Loucy (cell line): ENCODE results near the gene SELENOF.

Source experiments
- H2AFZ ChIP-seq: fragments of 200-600 bp; sonication (generic); 2 replicates; pipeline ENCODE4 v1.6.0; 2016; ENCODE audit warnings: antibody characterized with exemption, mild to moderate bottlenecking, low read length, moderate library complexity
- H3F3A ChIP-seq: fragments of 200-600 bp; 2 replicates; pipeline ENCODE4 v1.6.0; 2016; ENCODE audit warnings: antibody characterized with exemption, low read depth, mild to moderate bottlenecking
- H3K27me3 ChIP-seq: fragments of 200-600 bp; sonication (generic); 2 replicates; pipeline ENCODE4 v1.6.1; 2014; ENCODE audit warnings: low read length, mild to moderate bottlenecking; ENCODE audit not compliant: insufficient read depth, poor library complexity, severe bottlenecking
- H3K36me3 ChIP-seq: fragments of 200-600 bp; sonication (generic); 2 replicates; pipeline ENCODE4 v1.6.1; 2016; ENCODE audit warnings: low read length; ENCODE audit not compliant: insufficient read depth
- H3K4me1 ChIP-seq: fragments of 200-600 bp; sonication (generic); 2 replicates; pipeline ENCODE4 v1.5.1; 2014; ENCODE audit warnings: low read length, mild to moderate bottlenecking; ENCODE audit not compliant: insufficient read depth, poor library complexity, severe bottlenecking
- H3K4me2 ChIP-seq: fragments of 200-600 bp; sonication (generic); 2 replicates; pipeline ENCODE4 v1.6.0; 2014; ENCODE audit warnings: antibody characterized with exemption, low read length, low read depth, mild to moderate bottlenecking; ENCODE audit not compliant: poor library complexity, severe bottlenecking
- H3K4me3 ChIP-seq: fragments of 200-600 bp; sonication (generic); 2 replicates; pipeline ENCODE4 v1.5.1; 2014; ENCODE audit warnings: low read length, mild to moderate bottlenecking, mixed read lengths; ENCODE audit not compliant: poor library complexity, severe bottlenecking
- H3K79me2 ChIP-seq: fragments of 200-600 bp; sonication (generic); 2 replicates; pipeline ENCODE4 v1.6.1; 2014; ENCODE audit warnings: low read length; ENCODE audit not compliant: insufficient read depth
- H3K9ac ChIP-seq: fragments of 200-600 bp; sonication (generic); 2 replicates; pipeline ENCODE4 v1.6.0; 2014; ENCODE audit warnings: mild to moderate bottlenecking, low read depth, low read length, moderate library complexity; ENCODE audit not compliant: poor library complexity, severe bottlenecking
- H3K9me2 ChIP-seq: fragments of 200-600 bp; sonication (generic); replicated peaks from 2 replicates; pipeline ENCODE4 v1.6.1; 2016; ENCODE audit warnings: low read depth, low read length, mixed read lengths
- H3K9me3 ChIP-seq: fragments of 200-600 bp; sonication (generic); 2 replicates; pipeline ENCODE4 v1.6.1; 2014; ENCODE audit warnings: mild to moderate bottlenecking, antibody characterized with exemption, low read length, low read depth; ENCODE audit not compliant: insufficient read depth
- H4K20me1 ChIP-seq: fragments of 200-600 bp; sonication (generic); 2 replicates; pipeline ENCODE4 v1.6.0; 2014; ENCODE audit warnings: antibody characterized with exemption, low read length, mild to moderate bottlenecking; ENCODE audit not compliant: insufficient read depth, poor library complexity, severe bottlenecking
- CTCF ChIP-seq: fragments of 200-600 bp; sonication (generic); conservative IDR thresholded peaks from 2 replicates; pipeline ENCODE4 v1.5.1; 2014; ENCODE audit warnings: mild to moderate bottlenecking, antibody characterized with exemption, low read length
- EZH2phosphoT487 ChIP-seq: fragments of 200-600 bp; IDR thresholded peaks from 2 replicates; pipeline ENCODE4 v1.6.1; 2018; ENCODE audit warnings: antibody characterized with exemption, mild to moderate bottlenecking, moderate library complexity, borderline replicate concordance

The SELENOF gene

GRCh38 chr1:86866665-86867064 lies 47.3 kb downstream of the SELENOF start:
- Histone ChIP-seq H3K9me3 (no peaks in the 10 kb centered on the region), H3K4me1 (no peaks in the 10 kb centered on the region), H3F3A (no peaks in the 10 kb centered on the region; the same call in 1 of the 2 replicates), H2AFZ (no peak overlapping the region), H3K79me2 (no peaks in the 10 kb centered on the region), H3K36me3 (peaks cover 15% of the 10 kb centered on the region; the same call in 1 of the 2 replicates), H4K20me1 (no peaks in the 10 kb centered on the region), H3K9me2 (no peaks in the 10 kb centered on the region), H3K9ac (no peak overlapping the region), H3K27me3 (no peaks in the 10 kb centered on the region), H3K4me3 (no peak overlapping the region), H3K4me2 (no peak overlapping the region)
- TF ChIP-seq CTCF, result no peak
- TF ChIP-seq EZH2phosphoT487, result no peak

- Histone ChIP-seq H3K9me3 (no peaks in the 10 kb centered on the region), H3K4me3 (no peak overlapping the region)
- no peak for TF ChIP-seq EZH2phosphoT487
- no peak for TF ChIP-seq CTCF
Observed at GRCh38 chr1:86865973-86866637, 47.8 kb downstream of the SELENOF start.

GRCh38 chr1:86862920-86863319 lies 51.0 kb downstream of the SELENOF start:
- Histone ChIP-seq H3K4me1 (no peaks in the 10 kb centered on the region), H3K9ac (no peak overlapping the region), H3F3A (no peaks in the 10 kb centered on the region), H4K20me1 (no peaks in the 10 kb centered on the region), H3K36me3 (peaks cover 15% of the 10 kb centered on the region; the same call in 1 of the 2 replicates), H3K79me2 (no peaks in the 10 kb centered on the region), H3K9me2 (no peaks in the 10 kb centered on the region), H3K4me3 (no peak overlapping the region), H3K9me3 (no peaks in the 10 kb centered on the region), H3K4me2 (no peak overlapping the region), H2AFZ (no peak overlapping the region), H3K27me3 (no peaks in the 10 kb centered on the region)
- TF ChIP-seq CTCF (no peak), EZH2phosphoT487 (no peak)

More at GRCh38 chr1:86865973-86866637, 47.8 kb downstream of the SELENOF start:
- no peaks in the 10 kb centered on the region for H3K4me1 ChIP-seq
- peaks cover 15% of the 10 kb centered on the region; the same call in 1 of the 2 replicates for H3K36me3 ChIP-seq
- H3F3A ChIP-seq, result no peaks in the 10 kb centered on the region; the same call in 1 of the 2 replicates
- no peaks in the 10 kb centered on the region for H4K20me1 ChIP-seq
- no peaks in the 10 kb centered on the region for H3K27me3 ChIP-seq
- H3K9me2 ChIP-seq, result no peaks in the 10 kb centered on the region
- no peak overlapping the region for H3K9ac ChIP-seq
- no peaks in the 10 kb centered on the region for H3K79me2 ChIP-seq
- no peak overlapping the region for H3K4me2 ChIP-seq
- H2AFZ ChIP-seq, result no peak overlapping the region
